Activated CD4-positive, alpha-beta T cell treated with anti-CD3 and anti-CD28 coated beads, Interleukin-2, amount 10 ng/mL, durations not matched to agents 7 days and 5 days (primary cell): ENCODE data around the gene ANKRD65. TPM values are rescaled to one million over a fixed set of nuclear protein-coding genes. Genes with fewer than 3 reads are reported as not detected.
"Not testable (repeated sequence)": the region's sequence is repeated elsewhere in the genome, so short reads cannot be mapped to it uniquely, and the experiment has no call there.

Source experiments
- CTCF ChIA-PET: fragments of 350-600 bp; sonication (Branson Sonifier 250); formaldehyde crosslinking; loops from one replicate; lab custom pipeline; 2021; ENCODE audit warnings: antibody characterized with exemption; lab: Charles Lee
- POLR2A ChIA-PET: fragments of 350-600 bp; sonication (Branson Sonifier 250); formaldehyde crosslinking; loops from one replicate; lab custom pipeline; 2021; ENCODE audit warnings: antibody characterized with exemption; lab: Charles Lee
- DNase-seq: peaks from one replicate; pipeline ENCODE4 v3.0.0-alpha.2; 2020
- H3K27ac Mint-ChIP-seq: one replicate; pipeline ENCODE4 v1.8.0; 2021; ENCODE audit warnings: mild to moderate bottlenecking, moderate library complexity, mixed read lengths
- H3K27me3 Mint-ChIP-seq: one replicate; pipeline ENCODE4 v1.8.0; 2021; ENCODE audit warnings: mixed read lengths
- H3K36me3 Mint-ChIP-seq: one replicate; pipeline ENCODE4 v1.8.0; 2021; ENCODE audit warnings: low read depth, mixed read lengths
- H3K4me1 Mint-ChIP-seq: one replicate; pipeline ENCODE4 v1.8.0; 2021; ENCODE audit warnings: mixed read lengths
- H3K4me3 Mint-ChIP-seq: one replicate; pipeline ENCODE4 v1.8.0; 2021; ENCODE audit warnings: mild to moderate bottlenecking, moderate library complexity, mixed read lengths
- H3K9me3 Mint-ChIP-seq: one replicate; pipeline ENCODE4 v1.8.0; 2021; ENCODE audit warnings: mixed read lengths
- total RNA-seq, 2 experiments: library from RNA; stranded (reverse); gene quantifications; one replicate each; pipeline ENCODE4 v1.2.3, GENCODE V29; 2021

Gene ANKRD65
- total RNA-seq, 2 experiments from 2014 or later = not detected

DNA sequence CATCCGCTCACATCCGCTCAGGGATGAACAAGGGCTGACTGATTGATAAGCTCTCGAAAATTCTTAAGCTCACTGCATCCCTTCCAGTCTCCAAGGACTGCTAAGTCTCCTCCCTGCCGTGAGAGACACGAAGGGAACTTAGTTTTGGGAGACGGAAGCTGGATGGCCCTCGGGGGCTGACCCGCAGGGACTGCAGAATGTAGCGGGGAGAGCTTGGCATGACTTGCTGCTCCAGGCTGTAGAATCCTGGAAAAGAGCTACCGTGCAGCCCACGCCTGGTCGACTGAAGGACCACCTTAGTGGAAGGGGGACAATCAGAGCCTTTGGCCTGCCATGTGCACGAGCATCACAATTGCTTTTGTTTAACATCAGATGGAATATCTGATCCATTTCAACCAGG is 5.3 kb downstream of the ANKRD65 start:
- no peak for DNase-seq
- Mint-ChIP-seq H3K27me3 (peaks cover 3% of the 10 kb centered on the region), H3K9me3 (peaks cover 2% of the 10 kb centered on the region), H3K4me3 (no peak overlapping the region), H3K36me3 (peaks cover 4% of the 10 kb centered on the region), H3K27ac (no peak overlapping the region), H3K4me1 (peaks cover 14% of the 10 kb centered on the region)
- ChIA-PET CTCF (interaction anchor here (1.1 to 1.6 kb wide), 4 partner anchors 9 to 43 kb away, joined by 3 to 5 read pairs (median 3); no protein-coding TSS in a partner anchor), POLR2A (no interaction called here)

DNA sequence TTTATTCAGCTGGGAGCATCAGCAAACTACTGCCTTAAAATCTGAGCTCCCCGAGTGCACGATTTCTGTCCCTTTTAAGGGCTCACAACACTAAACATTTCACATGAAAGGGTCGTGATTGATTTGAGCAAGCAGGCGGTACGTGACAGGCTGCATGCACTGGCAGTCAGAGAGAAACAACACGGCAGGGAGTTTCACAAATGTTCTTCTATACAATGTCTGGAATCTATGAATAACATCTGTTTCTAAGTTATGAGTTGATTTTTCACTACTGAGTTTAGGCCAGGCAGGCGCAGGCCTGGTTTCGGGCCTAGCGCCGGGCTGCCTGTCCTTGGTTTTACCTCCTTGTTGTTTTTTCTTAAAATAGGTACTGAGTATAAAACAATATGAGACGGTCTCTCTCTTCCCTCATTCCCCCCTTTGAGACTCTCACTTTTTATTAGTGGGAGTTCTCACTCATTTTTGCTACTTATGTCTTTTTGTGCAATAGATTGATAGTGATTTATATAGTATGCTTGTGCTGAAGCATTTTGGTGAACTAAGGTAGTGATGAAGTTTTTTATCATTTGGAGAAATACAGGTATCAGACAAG is 8.7 kb downstream of the ANKRD65 start:
- H3K27ac Mint-ChIP-seq, H3K9me3 Mint-ChIP-seq, H3K27me3 Mint-ChIP-seq, H3K36me3 Mint-ChIP-seq, H3K4me3 Mint-ChIP-seq, DNase-seq, POLR2A ChIA-PET, CTCF ChIA-PET: not testable (repeated sequence)
- peaks cover 12% of the 10 kb centered on the region for H3K4me1 Mint-ChIP-seq

DNA sequence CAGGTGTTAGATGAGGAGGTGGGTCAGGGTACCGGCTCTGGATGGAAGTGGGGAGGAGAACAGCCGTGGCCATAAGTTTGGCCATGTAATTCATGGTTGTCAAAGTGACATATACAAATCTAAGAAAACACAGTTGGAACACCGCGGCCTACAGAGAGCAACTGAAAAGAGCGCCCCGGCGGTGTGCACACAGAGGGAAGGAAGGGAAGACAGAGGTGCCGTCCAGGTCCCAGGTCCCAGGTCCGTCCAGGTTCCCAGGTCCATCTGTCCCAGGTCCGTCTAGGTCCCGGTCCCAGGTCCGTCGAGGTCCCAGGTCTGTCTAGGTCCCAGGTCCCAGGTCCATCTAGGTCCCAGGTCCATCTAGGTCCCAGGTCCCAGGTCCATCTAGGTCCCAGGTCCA is 9.4 kb downstream of the ANKRD65 start:
- POLR2A ChIA-PET = no interaction called here
- Mint-ChIP-seq H3K9me3 (peaks cover 2% of the 10 kb centered on the region), H3K4me3 (no peak overlapping the region), H3K4me1 (peaks cover 12% of the 10 kb centered on the region), H3K27me3 (no peaks in the 10 kb centered on the region), H3K36me3 (peaks cover 10% of the 10 kb centered on the region), H3K27ac (no peak overlapping the region)
- no peak for DNase-seq
- CTCF ChIA-PET = no interaction called here

DNA sequence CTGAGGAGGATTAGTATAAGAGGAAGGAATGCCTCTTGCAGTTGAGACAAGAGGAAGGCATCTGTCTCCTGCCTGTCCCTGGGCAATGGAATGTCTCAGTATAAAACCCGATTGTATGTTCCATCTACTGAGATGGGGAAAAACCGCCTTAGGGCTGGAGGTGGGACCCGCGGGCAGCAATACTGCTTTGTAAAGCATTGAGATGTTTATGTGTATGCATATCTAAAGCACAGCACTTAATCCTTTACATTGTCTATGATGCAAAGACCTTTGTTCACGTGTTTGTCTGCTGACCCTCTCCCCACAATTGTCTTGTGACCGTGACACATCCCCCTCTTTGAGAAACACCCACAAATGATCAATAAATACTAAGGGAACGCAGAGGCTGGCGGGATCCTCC is 10.8 kb downstream of the ANKRD65 start:
- POLR2A ChIA-PET, CTCF ChIA-PET, H3K27ac Mint-ChIP-seq, H3K4me3 Mint-ChIP-seq, H3K9me3 Mint-ChIP-seq, H3K27me3 Mint-ChIP-seq, DNase-seq: not testable (repeated sequence)
- Mint-ChIP-seq H3K4me1 (peaks cover 24% of the 10 kb centered on the region), H3K36me3 (peaks cover 18% of the 10 kb centered on the region)

DNA sequence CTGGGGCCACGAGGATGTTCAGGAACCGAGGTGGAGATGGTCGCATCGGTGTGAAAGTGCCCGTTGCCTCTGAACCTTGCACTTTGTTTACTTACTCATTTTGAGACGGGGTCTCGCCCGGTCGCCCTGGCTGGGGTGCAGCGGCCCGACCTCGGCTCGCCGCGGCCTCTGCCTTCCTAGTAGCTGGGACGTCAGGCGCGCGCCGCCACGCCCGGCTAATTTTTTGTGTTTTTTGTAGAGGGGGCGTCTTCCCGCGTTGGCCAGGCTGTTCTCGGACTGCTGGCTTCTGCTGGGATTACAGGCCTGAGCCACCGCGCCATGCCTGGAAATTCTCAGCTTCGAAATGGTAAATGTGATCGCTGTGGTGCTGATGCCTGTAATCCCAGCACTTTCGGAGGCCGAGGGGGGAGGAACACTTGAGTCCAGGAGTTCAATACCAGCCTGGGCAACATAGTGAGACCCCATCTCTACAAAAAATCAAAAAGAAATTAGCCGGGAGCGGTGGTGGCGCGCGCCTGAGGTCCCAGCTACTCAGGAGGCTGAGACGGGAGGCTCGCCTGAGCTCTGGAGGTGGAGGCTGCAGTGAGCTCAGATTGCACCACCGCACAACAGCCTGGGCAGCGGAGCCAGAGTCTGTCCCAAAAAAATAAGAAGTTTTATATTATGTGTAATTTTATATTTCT is 13.3 kb downstream of the ANKRD65 start:
- peaks cover 33% of the 10 kb centered on the region for H3K36me3 Mint-ChIP-seq
- CTCF ChIA-PET = interaction anchor here (0.9 to 2.0 kb wide), 3 partner anchors 10 to 36 kb away, joined by 3 to 14 read pairs (median 6); partner anchors contain the start of gene CCNL2
- peak overlapping the region; percentile 84 for H3K27ac Mint-ChIP-seq
- POLR2A ChIA-PET = no interaction called here
- peak overlapping the region; percentile 82 for H3K4me3 Mint-ChIP-seq
- DNase-seq = peak; percentile 19
- H3K9me3 Mint-ChIP-seq = peaks cover 2% of the 10 kb centered on the region
- no peaks in the 10 kb centered on the region for H3K27me3 Mint-ChIP-seq
- H3K4me1 Mint-ChIP-seq = peaks cover 32% of the 10 kb centered on the region

DNA sequence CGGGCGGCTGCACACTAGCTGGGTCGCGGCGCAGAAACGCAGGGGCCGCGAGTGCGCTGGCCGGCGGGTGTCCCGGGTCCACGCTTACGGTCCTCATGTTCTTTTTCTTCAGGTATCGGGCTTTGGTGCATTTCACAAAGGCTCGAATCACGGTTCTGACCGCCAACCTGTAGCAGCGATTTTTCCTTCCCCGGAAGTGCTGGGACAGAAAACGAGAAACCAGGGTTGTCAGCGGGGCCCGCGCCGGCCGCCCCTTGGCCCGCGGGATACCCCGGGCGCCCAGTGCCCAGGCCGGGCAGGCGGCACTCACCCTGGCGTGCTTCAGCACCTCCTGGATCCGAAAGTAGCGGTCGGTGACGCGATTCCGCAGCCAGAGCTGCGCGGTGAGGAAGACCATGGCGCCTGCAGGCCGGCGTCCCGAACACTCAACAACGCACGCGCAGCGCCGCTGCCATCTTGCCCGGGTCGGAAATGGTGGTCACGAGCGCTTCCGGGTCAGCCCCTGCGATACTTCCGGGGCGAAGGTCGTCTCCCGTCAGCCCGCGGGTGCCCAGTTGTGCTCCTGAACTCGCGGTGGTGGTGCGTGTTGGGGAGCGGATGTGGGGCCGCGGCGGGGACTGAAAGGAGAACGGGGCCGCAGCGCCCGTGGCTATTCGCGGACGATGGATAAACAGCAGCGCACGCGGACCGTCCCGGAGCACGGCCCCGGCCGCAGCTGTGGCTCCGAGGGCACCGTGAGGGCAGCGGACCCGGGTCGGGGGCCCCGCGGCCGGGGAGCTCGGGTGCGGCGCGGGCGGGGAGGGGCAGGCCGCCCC is 14.0 kb downstream of the ANKRD65 start, which contains the start of gene MRPL20:
TSS of gene MRPL20 (minus strand) at position 473 of the 815 bp plus-strand sequence. CDS start at position 397, 76 bp downstream.
- DNase-seq = peak; percentile 97
- Mint-ChIP-seq H3K27me3 (no peaks in the 10 kb centered on the region), H3K4me1 (peaks cover 36% of the 10 kb centered on the region), H3K36me3 (peaks cover 34% of the 10 kb centered on the region), H3K9me3 (no peaks in the 10 kb centered on the region), H3K27ac (peak within 1 kb of the TSS; percentile 93), H3K4me3 (peak within 1 kb of the TSS; percentile 82)
- CTCF ChIA-PET = interaction anchor here (0.5 to 2.0 kb wide), 4 partner anchors 9 to 176 kb away, joined by 3 to 14 read pairs (median 4); partner anchors contain the start of gene CCNL2
- POLR2A ChIA-PET = interaction anchor here (0.7 kb wide), 1 partner anchor 27 kb away, joined by 3 read pairs; no protein-coding TSS in a partner anchor

DNA sequence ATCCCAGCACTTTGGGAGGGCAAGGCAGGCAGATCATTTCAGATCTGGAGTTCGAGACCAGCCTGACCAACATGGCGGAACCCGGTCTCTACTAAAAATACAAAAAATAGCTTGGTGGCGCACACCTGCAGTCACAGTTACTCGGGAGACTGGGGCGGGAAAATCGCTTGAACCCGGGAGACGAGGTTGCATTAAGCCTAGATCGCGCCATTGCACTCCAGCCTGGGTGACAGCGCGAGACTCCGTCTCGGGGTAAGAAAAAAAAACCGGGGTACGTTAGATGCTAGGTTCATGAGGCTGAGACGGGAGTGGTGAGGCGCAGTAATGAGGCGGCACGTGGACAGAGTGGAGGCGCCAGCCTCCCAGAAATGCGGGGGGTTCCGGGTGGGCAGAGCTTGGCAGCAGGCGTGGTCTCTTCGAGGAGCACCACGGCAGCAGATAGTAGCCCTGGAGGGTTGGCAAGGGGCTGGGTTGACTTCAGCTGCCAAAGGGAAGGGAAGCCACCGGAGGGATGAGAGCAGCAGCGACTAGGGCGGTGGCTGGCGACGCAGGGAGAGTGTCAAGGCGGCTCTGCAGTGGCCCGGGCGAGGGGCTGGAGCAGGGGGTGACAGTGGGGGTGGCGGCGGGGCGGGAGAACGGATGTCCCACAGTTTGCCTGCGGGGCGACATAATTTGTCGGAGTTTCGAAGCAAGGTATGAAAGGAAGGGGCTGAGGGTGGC is 14.8 kb downstream of the ANKRD65 start:
- ChIA-PET CTCF (interaction anchor here (1.8 to 2.0 kb wide), 2 partner anchors 8 to 34 kb away, joined by 6 to 14 read pairs; partner anchors contain the start of gene CCNL2), POLR2A (no interaction called here)
- H3K4me1 Mint-ChIP-seq = peaks cover 44% of the 10 kb centered on the region
- H3K9me3 Mint-ChIP-seq = no peaks in the 10 kb centered on the region
- DNase-seq = no peak
- H3K27me3 Mint-ChIP-seq = no peaks in the 10 kb centered on the region
- H3K4me3 Mint-ChIP-seq = peak overlapping the region; percentile 82
- H3K36me3 Mint-ChIP-seq = peaks cover 40% of the 10 kb centered on the region
- H3K27ac Mint-ChIP-seq = peak overlapping the region; percentile 93

DNA sequence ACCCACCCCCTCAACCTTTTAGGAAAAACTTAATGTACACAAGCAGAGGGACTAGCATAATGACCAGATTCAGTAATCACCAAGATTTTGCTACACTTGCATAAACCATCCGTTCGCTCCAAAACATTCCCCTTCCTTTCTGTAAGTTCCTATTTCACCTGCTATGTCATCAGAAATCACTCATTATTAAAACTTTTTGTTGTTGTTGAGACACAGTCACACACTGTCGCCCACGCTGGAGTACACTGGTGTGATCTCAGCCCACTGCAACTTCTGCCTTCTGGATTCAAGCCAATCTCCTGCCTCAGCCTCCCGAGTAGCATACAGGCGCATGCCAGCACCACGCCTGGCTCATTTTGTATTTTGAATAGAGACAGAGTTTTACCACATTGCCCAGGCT is 17.4 kb downstream of the ANKRD65 start:
- H3K27ac Mint-ChIP-seq = no peak overlapping the region
- H3K4me3 Mint-ChIP-seq = no peak overlapping the region
- CTCF ChIA-PET = interaction anchor here (1.3 kb wide), 1 partner anchor 32 kb away, joined by 4 read pairs; no protein-coding TSS in a partner anchor
- H3K4me1 Mint-ChIP-seq = peaks cover 54% of the 10 kb centered on the region
- POLR2A ChIA-PET = no interaction called here
- H3K36me3 Mint-ChIP-seq = peaks cover 47% of the 10 kb centered on the region
- H3K27me3 Mint-ChIP-seq = no peaks in the 10 kb centered on the region
- H3K9me3 Mint-ChIP-seq = no peaks in the 10 kb centered on the region
- no peak for DNase-seq

DNA sequence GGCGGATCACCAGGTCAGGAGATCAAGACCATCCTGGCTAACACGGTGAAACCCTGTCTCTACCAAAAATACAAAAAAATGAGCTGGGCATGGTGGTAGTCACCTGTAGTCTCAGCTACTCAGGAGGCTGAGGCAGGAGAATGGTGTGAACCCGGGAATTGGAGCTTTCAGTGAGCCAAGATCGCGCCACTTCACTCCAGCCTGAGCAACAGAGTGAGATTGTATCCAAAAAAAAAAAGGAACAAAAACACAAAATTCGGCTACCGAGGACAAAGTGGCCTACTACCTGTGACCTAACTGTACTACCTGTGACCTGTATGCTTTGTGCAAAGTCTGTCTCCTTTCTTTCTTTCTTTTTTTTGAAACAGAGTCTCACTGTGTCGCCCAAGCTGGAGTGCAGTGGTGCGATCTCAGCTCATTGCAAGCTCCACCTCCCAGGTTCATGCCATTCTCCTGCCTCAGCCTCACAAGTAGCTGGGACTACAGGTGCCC is 18.1 kb downstream of the ANKRD65 start:
- peaks cover 51% of the 10 kb centered on the region for H3K36me3 Mint-ChIP-seq
- DNase-seq, H3K4me3 Mint-ChIP-seq, H3K27me3 Mint-ChIP-seq, H3K9me3 Mint-ChIP-seq, POLR2A ChIA-PET: not testable (repeated sequence)
- H3K27ac Mint-ChIP-seq = peak overlapping the region; percentile 37
- CTCF ChIA-PET = interaction anchor here (1.3 kb wide), 1 partner anchor 31 kb away, joined by 4 read pairs; no protein-coding TSS in a partner anchor
- H3K4me1 Mint-ChIP-seq = peaks cover 53% of the 10 kb centered on the region

DNA sequence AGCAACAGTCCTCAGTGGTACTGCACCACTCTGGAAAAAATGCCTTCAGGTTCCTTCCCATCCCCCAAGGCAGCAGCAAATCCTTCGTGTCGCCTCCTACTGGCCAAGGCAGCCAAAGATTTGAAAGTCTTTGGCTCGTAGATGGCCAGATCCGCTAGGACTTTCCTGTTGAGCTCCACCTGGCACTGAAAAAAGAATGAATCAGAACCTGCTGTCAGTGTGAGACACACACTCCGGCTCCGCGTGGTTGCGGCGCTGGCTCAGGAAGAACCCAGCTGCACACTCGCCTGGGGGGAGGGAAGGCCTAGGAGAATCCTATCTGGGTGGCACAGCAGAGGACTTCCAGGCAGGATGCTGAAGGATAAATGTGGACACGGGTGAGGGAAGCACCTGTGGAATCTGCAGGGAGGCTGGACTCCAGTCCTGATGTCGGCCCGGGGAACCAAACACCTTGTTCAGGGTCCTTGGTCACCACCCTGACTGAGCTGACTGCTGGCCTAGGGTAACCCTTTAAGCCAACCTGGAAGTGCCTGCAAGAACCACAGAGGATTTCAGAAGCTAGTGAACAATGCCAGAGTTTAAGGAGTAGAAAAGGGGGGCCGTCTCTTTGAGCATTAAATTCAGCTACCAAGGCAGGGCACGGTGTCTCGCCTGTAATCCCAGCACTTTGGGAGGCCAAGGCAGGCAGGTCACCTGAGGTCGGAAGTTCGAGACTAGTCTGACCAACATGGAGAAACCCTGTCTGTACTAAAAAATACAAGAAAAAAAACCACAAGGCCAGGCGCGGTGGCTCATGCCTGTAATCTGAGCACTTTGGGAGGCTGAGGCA is 18.8 kb downstream of the ANKRD65 start:
- Mint-ChIP-seq H3K4me1 (peaks cover 60% of the 10 kb centered on the region), H3K4me3 (peak overlapping the region; percentile 80), H3K36me3 (peaks cover 57% of the 10 kb centered on the region), H3K27me3 (no peaks in the 10 kb centered on the region), H3K9me3 (no peaks in the 10 kb centered on the region), H3K27ac (no peak overlapping the region)
- CTCF ChIA-PET = interaction anchor here (0.6 to 1.3 kb wide), 2 partner anchors 31 to 405 kb away, joined by 3 to 4 read pairs; no protein-coding TSS in a partner anchor
- POLR2A ChIA-PET = no interaction called here
- peak; percentile 46 for DNase-seq

DNA sequence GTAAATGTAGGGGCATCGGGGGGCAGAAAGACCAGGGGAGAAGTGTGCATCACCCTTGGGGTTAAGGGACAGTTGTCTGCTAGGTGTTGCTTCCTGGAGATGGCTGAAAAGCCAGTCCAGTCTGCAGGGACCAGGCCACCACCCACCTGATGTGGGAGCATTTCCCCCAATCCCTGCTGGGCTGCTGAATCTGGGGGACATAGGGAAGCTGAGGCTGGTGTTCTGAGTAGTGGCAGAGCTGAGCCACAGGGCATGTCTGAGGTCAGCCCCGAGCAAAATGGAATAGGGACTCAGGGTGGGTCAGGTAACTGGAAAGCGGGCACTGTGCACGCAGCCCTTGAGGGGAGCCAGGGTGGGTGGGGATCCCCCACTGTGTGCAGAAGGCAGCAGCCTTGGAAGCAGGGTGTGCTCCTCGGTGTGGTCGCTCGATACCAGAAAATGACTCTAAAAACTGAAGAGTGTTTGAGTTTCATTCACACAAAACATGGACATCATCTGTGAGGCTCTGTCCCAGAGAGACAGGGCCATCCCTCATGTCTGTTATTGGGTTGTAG is 19.5 kb downstream of the ANKRD65 start:
- CTCF ChIA-PET = interaction anchor here (0.6 kb wide), 1 partner anchor 406 kb away, joined by 3 read pairs; no protein-coding TSS in a partner anchor
- peak overlapping the region; percentile 80 for H3K4me3 Mint-ChIP-seq
- no peaks in the 10 kb centered on the region for H3K9me3 Mint-ChIP-seq
- no peak for DNase-seq
- POLR2A ChIA-PET = no interaction called here
- peaks cover 61% of the 10 kb centered on the region for H3K4me1 Mint-ChIP-seq
- H3K36me3 Mint-ChIP-seq = peaks cover 55% of the 10 kb centered on the region
- H3K27ac Mint-ChIP-seq = peak overlapping the region; percentile 74
- no peaks in the 10 kb centered on the region for H3K27me3 Mint-ChIP-seq
